ENCODE results near the gene HMMR.

Gene HMMR

DNA sequence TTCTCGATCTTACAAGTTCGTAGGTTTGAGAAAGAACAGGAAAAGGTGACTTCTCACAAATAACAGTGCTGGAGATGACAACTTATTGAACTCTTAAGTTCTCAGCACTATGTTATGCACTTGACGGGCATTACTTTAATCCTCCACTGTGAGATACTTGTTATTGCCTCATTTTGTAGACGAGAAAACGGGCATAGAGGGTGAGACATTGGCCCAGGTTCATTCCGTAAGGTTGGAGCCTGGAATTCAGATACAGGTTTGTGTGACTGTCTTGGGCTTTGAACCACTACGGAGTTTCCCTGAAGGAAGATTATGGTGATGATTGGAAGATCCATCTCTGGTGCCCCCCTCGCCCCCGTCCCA lies 45.6 kb downstream of the HMMR start:
- H3K4me1 ChIP-seq (ENCODE audit: control insufficient read depth, insufficient read depth, low read length, unreplicated experiment), result peaks cover 25% of the 10 kb centered on the region
- H3K4me3 ChIP-seq (ENCODE audit: low read depth, low read length), result peak overlapping the region; percentile 93
- H3K36me3 ChIP-seq (ENCODE audit: insufficient read depth, low read length), result no peaks in the 10 kb centered on the region
- H2AFZ ChIP-seq (ENCODE audit: low read length, unreplicated experiment), result peak overlapping the region; percentile 64
- no peaks in the 10 kb centered on the region for H3K27me3 ChIP-seq (ENCODE audit: insufficient read depth, low read length)
- H3K79me2 ChIP-seq (ENCODE audit: control insufficient read depth, insufficient read depth, low read length, unreplicated experiment), result peaks cover 57% of the 10 kb centered on the region
- peak overlapping the region; percentile 83 for H3K27ac ChIP-seq (ENCODE audit: low read depth, low read length)

- Histone ChIP-seq H3K36me3 (ENCODE audit: insufficient read depth, low read length) (no peaks in the 10 kb centered on the region), H3K79me2 (ENCODE audit: control insufficient read depth, insufficient read depth, low read length, unreplicated experiment) (peaks cover 62% of the 10 kb centered on the region), H3K4me3 (ENCODE audit: low read depth, low read length) (peak overlapping the region; percentile 93), H3K27me3 (ENCODE audit: insufficient read depth, low read length) (no peaks in the 10 kb centered on the region), H3K4me1 (ENCODE audit: control insufficient read depth, insufficient read depth, low read length, unreplicated experiment) (peaks cover 25% of the 10 kb centered on the region), H3K27ac (ENCODE audit: low read depth, low read length) (peak overlapping the region; percentile 83), H2AFZ (ENCODE audit: low read length, unreplicated experiment) (no peak overlapping the region)
These were observed 46.3 kb downstream of the HMMR start for GRCh38 chr5:163506726-163507125.

- no peaks in the 10 kb centered on the region for H3K36me3 ChIP-seq (ENCODE audit: insufficient read depth, low read length)
- no peaks in the 10 kb centered on the region for H3K27me3 ChIP-seq (ENCODE audit: insufficient read depth, low read length)
- peaks cover 75% of the 10 kb centered on the region for H3K79me2 ChIP-seq (ENCODE audit: control insufficient read depth, insufficient read depth, low read length, unreplicated experiment)
- H3K4me3 ChIP-seq (ENCODE audit: low read depth, low read length), result peak overlapping the region; percentile 93
- H2AFZ ChIP-seq (ENCODE audit: low read length, unreplicated experiment), result no peak overlapping the region
- H3K27ac ChIP-seq (ENCODE audit: low read depth, low read length), result peak overlapping the region; percentile 66
- peaks cover 28% of the 10 kb centered on the region for H3K4me1 ChIP-seq (ENCODE audit: control insufficient read depth, insufficient read depth, low read length, unreplicated experiment)
These were observed 48.3 kb downstream of the HMMR start for GRCh38 chr5:163508753-163509152.

DNA sequence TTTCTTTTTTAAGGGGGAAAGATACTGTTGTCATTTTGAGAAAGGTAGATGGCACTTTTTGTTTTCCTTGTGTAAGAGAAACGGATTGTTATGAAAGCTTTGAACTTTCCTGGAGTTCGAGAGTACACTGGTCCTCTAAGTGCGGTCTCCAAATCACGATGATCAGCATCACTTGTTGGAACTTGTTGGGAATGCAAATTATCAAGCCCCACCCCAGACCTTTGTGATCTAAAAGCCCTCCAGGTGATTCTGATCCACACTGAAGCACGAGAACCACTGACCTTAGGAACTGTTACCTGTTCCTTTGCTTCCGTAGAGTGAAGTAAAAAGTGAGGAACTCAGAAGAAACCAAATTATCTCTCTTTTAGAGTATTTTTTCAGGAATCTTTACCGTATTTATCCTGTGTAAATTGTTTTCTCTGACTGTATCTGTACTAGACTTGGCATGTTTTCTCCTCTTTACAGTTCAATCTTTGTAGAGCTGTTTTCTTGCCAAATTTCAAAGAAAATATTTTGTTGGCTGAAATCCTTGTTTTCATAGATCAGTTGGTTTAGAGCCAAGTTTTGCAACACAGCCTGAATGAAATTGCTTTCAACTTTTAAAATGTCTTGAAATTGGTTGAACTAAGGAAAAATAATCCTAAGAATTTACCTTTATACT lies 49.0 kb downstream of the HMMR start:
- peak overlapping the region; percentile 93 for H3K4me3 ChIP-seq (ENCODE audit: low read depth, low read length)
- H3K27me3 ChIP-seq (ENCODE audit: insufficient read depth, low read length), result no peaks in the 10 kb centered on the region
- H2AFZ ChIP-seq (ENCODE audit: low read length, unreplicated experiment), result peak overlapping the region; percentile 26
- peak overlapping the region; percentile 66 for H3K27ac ChIP-seq (ENCODE audit: low read depth, low read length)
- peaks cover 4% of the 10 kb centered on the region; the same call in 1 of the 2 replicates for H3K36me3 ChIP-seq (ENCODE audit: insufficient read depth, low read length)
- H3K79me2 ChIP-seq (ENCODE audit: control insufficient read depth, insufficient read depth, low read length, unreplicated experiment), result peaks cover 74% of the 10 kb centered on the region
- H3K4me1 ChIP-seq (ENCODE audit: control insufficient read depth, insufficient read depth, low read length, unreplicated experiment), result peaks cover 28% of the 10 kb centered on the region

GRCh38 chr5:163512526-163512925 lies 52.1 kb downstream of the HMMR start:
- Histone ChIP-seq H3K4me3 (ENCODE audit: low read depth, low read length) (no peak overlapping the region), H2AFZ (ENCODE audit: low read length, unreplicated experiment) (no peak overlapping the region), H3K27me3 (ENCODE audit: insufficient read depth, low read length) (no peaks in the 10 kb centered on the region), H3K27ac (ENCODE audit: low read depth, low read length) (no peak overlapping the region), H3K79me2 (ENCODE audit: control insufficient read depth, insufficient read depth, low read length, unreplicated experiment) (peaks cover 54% of the 10 kb centered on the region), H3K4me1 (ENCODE audit: control insufficient read depth, insufficient read depth, low read length, unreplicated experiment) (peaks cover 27% of the 10 kb centered on the region), H3K36me3 (ENCODE audit: insufficient read depth, low read length) (peaks cover 24% of the 10 kb centered on the region)

- no peak overlapping the region for H3K27ac ChIP-seq (ENCODE audit: low read depth, low read length)
- no peak overlapping the region for H3K4me3 ChIP-seq (ENCODE audit: low read depth, low read length)
- no peaks in the 10 kb centered on the region for H3K79me2 ChIP-seq (ENCODE audit: control insufficient read depth, insufficient read depth, low read length, unreplicated experiment)
- peaks cover 11% of the 10 kb centered on the region for H3K36me3 ChIP-seq (ENCODE audit: insufficient read depth, low read length)
- H2AFZ ChIP-seq (ENCODE audit: low read length, unreplicated experiment), result no peak overlapping the region
- H3K4me1 ChIP-seq (ENCODE audit: control insufficient read depth, insufficient read depth, low read length, unreplicated experiment), result no peaks in the 10 kb centered on the region
- no peaks in the 10 kb centered on the region for H3K27me3 ChIP-seq (ENCODE audit: insufficient read depth, low read length)
These were observed 64.7 kb downstream of the HMMR start for GRCh38 chr5:163525096-163525495.

DNA sequence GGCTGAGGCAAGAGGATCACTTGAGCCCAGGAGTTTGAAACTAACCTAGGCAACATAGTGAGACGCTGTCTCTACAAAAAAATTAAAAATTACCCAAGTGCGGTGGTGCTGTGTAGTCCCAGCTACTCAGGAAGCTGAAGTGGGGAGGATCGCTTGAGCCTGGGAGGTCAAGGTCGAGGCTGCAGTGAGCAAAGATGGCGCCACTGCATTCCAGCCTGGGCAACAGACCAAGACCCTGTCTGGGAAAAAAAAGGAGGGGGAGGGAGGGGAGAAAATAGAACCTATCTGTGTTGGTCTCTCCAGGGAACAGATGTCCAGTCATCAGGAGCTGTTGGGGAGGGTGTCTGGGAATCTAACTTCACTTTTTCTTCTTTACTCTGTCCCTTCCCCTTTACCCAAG lies 69.3 kb downstream of the HMMR start:
- Histone ChIP-seq H3K27ac (ENCODE audit: low read depth, low read length) (no peak overlapping the region), H3K27me3 (ENCODE audit: insufficient read depth, low read length) (peaks cover 14% of the 10 kb centered on the region), H3K4me3 (ENCODE audit: low read depth, low read length) (no peak overlapping the region), H3K79me2 (ENCODE audit: control insufficient read depth, insufficient read depth, low read length, unreplicated experiment) (no peaks in the 10 kb centered on the region), H2AFZ (ENCODE audit: low read length, unreplicated experiment) (no peak overlapping the region), H3K36me3 (ENCODE audit: insufficient read depth, low read length) (0 out of 2 replicates have a peak, but pooled peaks cover under 1% of the 10 kb centered on the region), H3K4me1 (ENCODE audit: control insufficient read depth, insufficient read depth, low read length, unreplicated experiment) (no peaks in the 10 kb centered on the region)

- Histone ChIP-seq H3K4me3 (ENCODE audit: low read depth, low read length) (no peak overlapping the region), H3K4me1 (ENCODE audit: control insufficient read depth, insufficient read depth, low read length, unreplicated experiment) (no peaks in the 10 kb centered on the region), H3K27me3 (ENCODE audit: insufficient read depth, low read length) (peaks cover 21% of the 10 kb centered on the region), H2AFZ (ENCODE audit: low read length, unreplicated experiment) (no peak overlapping the region), H3K27ac (ENCODE audit: low read depth, low read length) (no peak overlapping the region), H3K79me2 (ENCODE audit: control insufficient read depth, insufficient read depth, low read length, unreplicated experiment) (no peaks in the 10 kb centered on the region), H3K36me3 (ENCODE audit: insufficient read depth, low read length) (no peaks in the 10 kb centered on the region)
These were observed 70.8 kb downstream of the HMMR start for GRCh38 chr5:163531272-163531671.

DNA sequence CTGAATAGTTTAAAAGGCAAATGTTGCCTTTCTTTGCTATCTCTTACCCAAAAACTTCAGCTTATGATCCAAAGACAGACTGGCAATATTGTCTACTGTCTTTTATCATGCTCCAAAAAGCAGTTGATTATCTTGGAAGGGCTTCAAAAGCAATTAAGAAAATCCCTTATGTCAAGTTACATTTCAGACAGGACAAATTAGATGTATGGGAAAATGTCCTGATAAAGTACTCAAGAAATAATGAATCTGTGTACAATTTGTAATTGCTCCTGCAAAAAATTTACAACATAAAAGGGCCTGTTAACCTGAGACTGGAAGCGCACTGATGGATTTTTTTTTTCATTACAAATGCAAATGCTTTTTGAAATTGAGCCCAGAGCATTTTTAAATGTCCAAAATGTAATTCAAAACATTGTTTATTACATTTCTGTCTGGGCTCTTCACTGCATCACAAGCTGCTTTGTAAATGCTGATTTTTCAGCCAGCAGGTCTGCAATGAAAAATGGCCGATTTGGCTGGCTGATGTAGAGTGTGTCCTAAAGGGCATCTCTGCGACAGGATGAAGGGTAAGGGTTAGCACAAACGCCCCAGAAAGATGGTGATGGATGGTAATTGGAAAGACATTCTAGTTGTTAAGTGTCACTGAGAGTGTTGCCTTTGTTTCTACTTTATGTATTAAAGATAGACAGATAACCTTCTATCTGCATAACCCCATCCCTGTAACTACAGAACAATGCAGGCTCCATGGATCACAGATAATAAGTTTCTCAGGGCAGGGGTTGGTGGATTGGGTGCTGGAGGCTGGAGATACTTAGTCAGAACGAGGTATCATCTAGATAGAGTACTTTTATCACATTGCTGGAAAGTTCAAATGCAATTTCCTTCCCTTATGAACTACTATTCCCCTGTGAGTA lies 72.0 kb downstream of the HMMR start:
- peaks cover 21% of the 10 kb centered on the region for H3K27me3 ChIP-seq (ENCODE audit: insufficient read depth, low read length)
- no peaks in the 10 kb centered on the region for H3K79me2 ChIP-seq (ENCODE audit: control insufficient read depth, insufficient read depth, low read length, unreplicated experiment)
- no peaks in the 10 kb centered on the region for H3K4me1 ChIP-seq (ENCODE audit: control insufficient read depth, insufficient read depth, low read length, unreplicated experiment)
- H3K27ac ChIP-seq (ENCODE audit: low read depth, low read length), result no peak overlapping the region
- no peaks in the 10 kb centered on the region for H3K36me3 ChIP-seq (ENCODE audit: insufficient read depth, low read length)
- H3K4me3 ChIP-seq (ENCODE audit: low read depth, low read length), result no peak overlapping the region
- no peak overlapping the region for H2AFZ ChIP-seq (ENCODE audit: low read length, unreplicated experiment)

DNA sequence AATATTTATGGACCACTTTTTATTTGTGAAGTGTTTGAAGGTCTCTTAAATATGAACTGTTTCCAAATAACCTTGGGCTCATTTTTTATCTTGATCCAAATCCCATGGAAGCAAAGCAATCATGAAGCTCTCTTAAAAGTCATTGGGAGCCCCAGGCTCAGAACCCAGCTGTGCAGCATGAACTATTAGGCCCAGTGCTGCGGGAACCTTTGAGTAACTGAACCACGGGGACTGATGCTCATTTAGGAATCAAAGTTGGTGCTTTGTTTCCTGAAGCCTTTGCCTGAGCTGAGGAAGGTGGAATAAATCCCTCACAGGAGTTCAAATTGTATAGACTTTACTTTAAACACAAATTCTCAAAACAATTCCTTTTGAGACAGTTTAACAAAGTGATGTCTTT lies 72.8 kb downstream of the HMMR start:
- Histone ChIP-seq H3K36me3 (ENCODE audit: insufficient read depth, low read length) (no peaks in the 10 kb centered on the region), H3K27me3 (ENCODE audit: insufficient read depth, low read length) (peaks cover 23% of the 10 kb centered on the region), H2AFZ (ENCODE audit: low read length, unreplicated experiment) (no peak overlapping the region), H3K4me3 (ENCODE audit: low read depth, low read length) (no peak overlapping the region), H3K27ac (ENCODE audit: low read depth, low read length) (no peak overlapping the region), H3K79me2 (ENCODE audit: control insufficient read depth, insufficient read depth, low read length, unreplicated experiment) (no peaks in the 10 kb centered on the region), H3K4me1 (ENCODE audit: control insufficient read depth, insufficient read depth, low read length, unreplicated experiment) (no peaks in the 10 kb centered on the region)
